Esophagus squamous epithelium (tissue), 5 donors: ENCODE data around the gene CHMP1B. TPM values are rescaled to one million over a fixed set of nuclear protein-coding genes. Genes with fewer than 3 reads are reported as not detected.

Source experiments
- DNase-seq: peaks from one replicate; lab custom pipeline; 2025; lab: John Stamatoyannopoulos, UW
- H3K27ac ChIP-seq, 4 donors: fragments of 200-600 bp; sonication (generic); one replicate each; pipeline ENCODE4 v1.5.1; 2016 to 2019; ENCODE audit warnings: mild to moderate bottlenecking in 1 of 4
- H3K27me3 ChIP-seq, 4 donors: fragments of 200-600 bp; sonication (generic); 1 replicate in 3 of 4; 2 replicates in 1 of 4; pipeline versions ENCODE4 v1.5.1 to v1.6.0; 2017 to 2021; ENCODE audit warnings: antibody characterized with exemption in 1 of 4
- H3K36me3 ChIP-seq, 3 donors: fragments of 200-600 bp; sonication (generic); one replicate each; pipeline ENCODE4 v1.5.1; 2016 to 2019
- H3K4me1 ChIP-seq, 3 donors: fragments of 200-600 bp; sonication (generic); one replicate each; pipeline ENCODE4 v1.5.1; 2017 to 2019
- H3K4me3 ChIP-seq, 4 donors: fragments of 200-600 bp; sonication (generic); 1 replicate in 3 of 4; 2 replicates in 1 of 4; pipeline ENCODE4 v1.5.1; 2016 to 2019; ENCODE audit warnings: mild to moderate bottlenecking in 2 of 4, moderate library complexity in 1 of 4
- H3K9me3 ChIP-seq, 3 donors: fragments of 200-600 bp; sonication (generic); one replicate each; pipeline ENCODE4 v1.5.1; 2016 to 2019
- CTCF ChIP-seq, 6 experiments: fragments of 450-650 bp in 4 of 6; fragments of 200-600 bp in 2 of 6; sonication (generic) in 2 of 6; IDR thresholded peaks; one replicate each; pipeline ENCODE4 v1.5.1; 2016 to 2019; ENCODE audit warnings: antibody characterized with exemption in 6 of 6, mild to moderate bottlenecking in 4 of 6, moderate library complexity in 4 of 6
- POLR2A ChIP-seq, 4 donors: fragments of 450-650 bp; IDR thresholded peaks; one replicate each; pipeline ENCODE4 v1.6.1; 2017; ENCODE audit warnings: antibody characterized with exemption in 4 of 4, mild to moderate bottlenecking in 4 of 4, moderate library complexity in 3 of 4
- WGBS, 2 donors: methylation state at CpG; one replicate each; pipeline ENCODE4 v1.1.5; 2018; 5-methylcytosine and 5-hydroxymethylcytosine counted together
- intact Hi-C: fragments of 100-400 bp; cut with DNase I; formaldehyde crosslinking; loops from one replicate; pipeline ENCODE4 v1.15.0; 2022
- total RNA-seq, 4 donors: library from RNA; depleted of rRNA; stranded (reverse); fragments of >200 nt; gene quantifications; one replicate each; pipeline ENCODE4 v1.1.0, GENCODE V29; 2016
- donor health status: DM: yes; HTN: yes; CAD: no.

CHMP1B gene
- total RNA-seq, 4 donors from 2014 or later, result 35.3 to 48.3 (median 42.3) TPM

- H3K27me3 ChIP-seq, result no peaks in the 10 kb centered on the region
- intact Hi-C loops, result no loop called here
- no peaks in the 10 kb centered on the region for H3K36me3 ChIP-seq
- H3K4me3 ChIP-seq, result no peak overlapping the region
- H3K9me3 ChIP-seq, result no peaks in the 10 kb centered on the region
- 79 to 82% methylated on average over 17 of the region's 17 CpGs for WGBS, 2 donors
- no peak for DNase-seq
- no peaks in the 10 kb centered on the region for H3K4me1 ChIP-seq
- H3K27ac ChIP-seq, result no peak overlapping the region
- no peak for TF ChIP-seq CTCF (IDR thresholded peaks at IDR 0.05)
- no peak for TF ChIP-seq POLR2A (IDR thresholded peaks at IDR 0.05)
These were observed 32.6 kb upstream of the CHMP1B start for GRCh38 chr18:11818486-11819203.

GRCh38 chr18:11819938-11820337 is 31.3 kb upstream of the CHMP1B start:
- no peaks in the 10 kb centered on the region for H3K27me3 ChIP-seq
- H3K36me3 ChIP-seq, result no peaks in the 10 kb centered on the region
- H3K9me3 ChIP-seq, result no peaks in the 10 kb centered on the region
- 86 to 90% methylated on average over 2 of the region's 2 CpGs for WGBS, 2 donors
- TF ChIP-seq POLR2A (IDR thresholded peaks at IDR 0.05) (no peak), CTCF (IDR thresholded peaks at IDR 0.05) (no peak)
- DNase-seq, result no peak
- intact Hi-C loops, result no loop called here
- no peak overlapping the region for H3K4me3 ChIP-seq
- no peak overlapping the region for H3K27ac ChIP-seq
- no peaks in the 10 kb centered on the region for H3K4me1 ChIP-seq

- intact Hi-C loops, result no loop called here
- DNase-seq, result no peak
- TF ChIP-seq POLR2A (IDR thresholded peaks at IDR 0.05) (no peak), CTCF (IDR thresholded peaks at IDR 0.05) (no peak)
- no peaks in the 10 kb centered on the region for H3K36me3 ChIP-seq
- no peak overlapping the region for H3K4me3 ChIP-seq
- WGBS, 2 donors, result 50 to 66% methylated on average over 2 of the region's 2 CpGs
- no peaks in the 10 kb centered on the region for H3K27me3 ChIP-seq
- H3K4me1 ChIP-seq, result no peaks in the 10 kb centered on the region
- H3K9me3 ChIP-seq, result no peaks in the 10 kb centered on the region
- H3K27ac ChIP-seq, result no peak overlapping the region
These were observed 30.5 kb upstream of the CHMP1B start for GRCh38 chr18:11820697-11821096.

- H3K36me3 ChIP-seq, result no peaks in the 10 kb centered on the region
- H3K4me3 ChIP-seq, result no peak overlapping the region
- H3K4me1 ChIP-seq, result no peaks in the 10 kb centered on the region
- intact Hi-C loops, result no loop called here
- H3K27me3 ChIP-seq, result no peaks in the 10 kb centered on the region
- 92 to 94% methylated on average over 7 of the region's 7 CpGs for WGBS, 2 donors
- TF ChIP-seq CTCF (IDR thresholded peaks at IDR 0.05), result no peak
- no peaks in the 10 kb centered on the region for H3K9me3 ChIP-seq
- DNase-seq, result no peak
- H3K27ac ChIP-seq, result no peak overlapping the region
These were observed 30.0 kb upstream of the CHMP1B start for GRCh38 chr18:11821208-11821607.

GRCh38 chr18:11821643-11822237 is 29.5 kb upstream of the CHMP1B start:
- intact Hi-C loops, result no loop called here
- no peak overlapping the region for H3K27ac ChIP-seq
- TF ChIP-seq POLR2A (IDR thresholded peaks at IDR 0.05), result no peak
- TF ChIP-seq CTCF (IDR thresholded peaks at IDR 0.05), result no peak
- H3K9me3 ChIP-seq, result no peaks in the 10 kb centered on the region
- WGBS, 2 donors, result 92 to 93% methylated on average over 15 to 24 of the region's 40 CpGs
- H3K4me1 ChIP-seq, result no peaks in the 10 kb centered on the region
- H3K4me3 ChIP-seq, result no peak overlapping the region
- H3K27me3 ChIP-seq, result no peaks in the 10 kb centered on the region
- no peak for DNase-seq
- H3K36me3 ChIP-seq, result no peaks in the 10 kb centered on the region
